ENCODE data around the gene CDR2.

- TF ChIP-seq POLR2A (IDR thresholded peaks at IDR 0.05) (no peak), CTCF (IDR thresholded peaks at IDR 0.05) (no peak)
These were observed 52.4 kb downstream of the CDR2 start for GRCh38 chr16:22322021-22322471.

Measured in heart left ventricle (tissue), 13 donors.